Kidney (tissue), 14 donors: ENCODE data around the gene CTNNBL1. TPM values are rescaled to one million over a fixed set of nuclear protein-coding genes. Genes with fewer than 3 reads are reported as not detected.

Source experiments
- DNase-seq, 5 donors: peaks; one replicate each; pipeline ENCODE4 v3.0.0-alpha.2; 2013 to 2020
- FAIRE-seq: peaks from 2 replicates; lab custom pipeline; 2012; peaks lifted over from hg19 to GRCh38; lab: Jason Lieb, UNC
- H3K27ac ChIP-seq, 2 donors: one replicate each; pipeline ENCODE4 v1.7.0; 2013; ENCODE audit warnings: low read depth in 2 of 2, low read length in 2 of 2, inconsistent platforms in 1 of 2
- H3K27me3 ChIP-seq: one replicate; pipeline ENCODE4 v1.7.1; 2013; ENCODE audit warnings: low read length, inconsistent platforms; ENCODE audit not compliant: control insufficient read depth, insufficient read depth
- H3K36me3 ChIP-seq, 3 donors: one replicate each; pipeline versions ENCODE4 v1.7.0 to v1.7.1; 2013; ENCODE audit warnings: low read length in 3 of 3, control low read depth in 1 of 3, inconsistent platforms in 1 of 3; ENCODE audit not compliant: insufficient read depth in 3 of 3, control insufficient read depth in 2 of 3
- H3K4me1 ChIP-seq, 3 donors: one replicate each; pipeline versions ENCODE4 v1.7.0 to v1.7.1; 2013; ENCODE audit warnings: low read length in 3 of 3, inconsistent platforms in 1 of 3, low read depth in 1 of 3; ENCODE audit not compliant: control insufficient read depth in 2 of 3, insufficient read depth in 2 of 3
- H3K4me3 ChIP-seq, 3 donors: one replicate each; pipeline versions ENCODE4 v1.7.0 to v1.8.1; 2013; ENCODE audit warnings: low read length in 3 of 3, control low read depth in 1 of 3, inconsistent platforms in 1 of 3
- H3K9ac ChIP-seq, 3 donors: one replicate each; pipeline versions ENCODE4 v1.7.0 to v1.7.1; 2013; ENCODE audit warnings: low read length in 3 of 3, control low read depth in 1 of 3, inconsistent platforms in 1 of 3
- H3K9me3 ChIP-seq, 3 donors: one replicate each; pipeline versions ENCODE4 v1.7.0 to v1.7.1; 2013; ENCODE audit warnings: low read length in 3 of 3, control low read depth in 1 of 3, inconsistent platforms in 1 of 3; ENCODE audit not compliant: control insufficient read depth in 2 of 3, insufficient read depth in 1 of 3
- intact Hi-C: fragments of 100-400 bp; cut with DNase I; formaldehyde crosslinking; loops from one replicate; pipeline ENCODE4 v1.11.1; 2022
- polyA plus RNA-seq: library from polyadenylated mRNA; stranded (reverse); fragments of 350-450 nt; fragmentation: Illumina TruSeq; extraction: RNeasy Lipid Tissue Mini Kit (QIAGEN cat#74804); gene quantifications from one replicate; pipeline ENCODE4 v1.2.3, GENCODE V29; 2014; ENCODE audit warnings: low read depth, low replicate concordance; ENCODE audit not compliant: insufficient read depth
- total RNA-seq: library from RNA; stranded (reverse); fragmentation: NEBNext Ultra II Directional; extraction: Animal tissue kit (Norgen Biotek cat#: 25700); gene quantifications from one replicate; pipeline ENCODE4 v1.2.1, GENCODE V29; 2021
- TF ChIP-seq, protein P1 (sequence below): IDR thresholded peaks from 3 replicates; pipeline ENCODE4 v1.5.1; 2012; ENCODE audit warnings: mild to moderate bottlenecking, moderate library complexity, borderline replicate concordance; ENCODE audit not compliant: insufficient read depth; ENCODE audit errors: extremely low read depth
- donor health status: control.
- donor health status: control.
- donor health status: control.
- donor health status: control.
- donor health status: control.
- donor health status: DM: yes; HTN: yes; CAD: no.
- donor health status: Normal renal cell carcinoma (clear cell type).

Gene CTNNBL1
- total and polyA plus RNA-seq, 2 donors from 2014 or later: 40.9 to 70.9 TPM

DNA sequence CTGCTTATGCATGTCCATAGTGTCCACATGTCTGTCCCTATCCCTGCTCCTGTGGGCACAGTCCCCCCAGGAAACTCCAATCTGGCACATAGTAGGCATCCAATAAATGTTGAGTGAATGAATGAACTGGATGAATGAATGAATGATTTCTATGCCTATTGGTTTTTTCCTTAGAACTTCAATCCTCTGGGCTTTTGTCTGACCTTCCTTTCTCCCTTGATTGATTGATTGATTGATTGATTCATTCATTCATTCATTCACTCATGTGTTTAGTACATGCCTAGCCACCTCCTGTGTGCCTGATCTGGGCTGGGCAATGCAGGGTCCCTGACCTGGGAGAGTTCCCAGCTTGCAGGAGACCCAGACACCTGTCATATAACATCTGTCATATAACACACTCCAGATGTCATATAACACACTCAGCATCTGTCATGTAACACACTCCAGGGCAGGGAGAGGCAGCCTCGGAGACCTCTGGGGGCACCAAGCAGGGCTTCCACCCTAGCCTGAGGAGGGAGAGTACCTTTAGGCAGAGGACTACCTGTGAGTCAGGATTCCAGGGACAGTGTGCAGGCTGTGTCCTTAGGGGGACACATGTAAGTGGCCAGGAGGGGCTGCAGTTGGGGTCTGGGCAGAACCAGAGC, 227.0 kb downstream of the CTNNBL1 start:
- no peak overlapping the region for H3K27ac ChIP-seq
- intact Hi-C loops: no loop called here
- no peaks in the 10 kb centered on the region for H3K4me1 ChIP-seq
- H3K9me3 ChIP-seq: no peaks in the 10 kb centered on the region
- FAIRE-seq (no peak), DNase-seq (no peak)
- no peaks in the 10 kb centered on the region for H3K36me3 ChIP-seq
- no peak overlapping the region for H3K9ac ChIP-seq
- no peaks in the 10 kb centered on the region for H3K27me3 ChIP-seq
- no peak overlapping the region for H3K4me3 ChIP-seq
- TF ChIP-seq, protein P1, sequence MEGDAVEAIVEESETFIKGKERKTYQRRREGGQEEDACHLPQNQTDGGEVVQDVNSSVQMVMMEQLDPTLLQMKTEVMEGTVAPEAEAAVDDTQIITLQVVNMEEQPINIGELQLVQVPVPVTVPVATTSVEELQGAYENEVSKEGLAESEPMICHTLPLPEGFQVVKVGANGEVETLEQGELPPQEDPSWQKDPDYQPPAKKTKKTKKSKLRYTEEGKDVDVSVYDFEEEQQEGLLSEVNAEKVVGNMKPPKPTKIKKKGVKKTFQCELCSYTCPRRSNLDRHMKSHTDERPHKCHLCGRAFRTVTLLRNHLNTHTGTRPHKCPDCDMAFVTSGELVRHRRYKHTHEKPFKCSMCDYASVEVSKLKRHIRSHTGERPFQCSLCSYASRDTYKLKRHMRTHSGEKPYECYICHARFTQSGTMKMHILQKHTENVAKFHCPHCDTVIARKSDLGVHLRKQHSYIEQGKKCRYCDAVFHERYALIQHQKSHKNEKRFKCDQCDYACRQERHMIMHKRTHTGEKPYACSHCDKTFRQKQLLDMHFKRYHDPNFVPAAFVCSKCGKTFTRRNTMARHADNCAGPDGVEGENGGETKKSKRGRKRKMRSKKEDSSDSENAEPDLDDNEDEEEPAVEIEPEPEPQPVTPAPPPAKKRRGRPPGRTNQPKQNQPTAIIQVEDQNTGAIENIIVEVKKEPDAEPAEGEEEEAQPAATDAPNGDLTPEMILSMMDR: no peak

DNA sequence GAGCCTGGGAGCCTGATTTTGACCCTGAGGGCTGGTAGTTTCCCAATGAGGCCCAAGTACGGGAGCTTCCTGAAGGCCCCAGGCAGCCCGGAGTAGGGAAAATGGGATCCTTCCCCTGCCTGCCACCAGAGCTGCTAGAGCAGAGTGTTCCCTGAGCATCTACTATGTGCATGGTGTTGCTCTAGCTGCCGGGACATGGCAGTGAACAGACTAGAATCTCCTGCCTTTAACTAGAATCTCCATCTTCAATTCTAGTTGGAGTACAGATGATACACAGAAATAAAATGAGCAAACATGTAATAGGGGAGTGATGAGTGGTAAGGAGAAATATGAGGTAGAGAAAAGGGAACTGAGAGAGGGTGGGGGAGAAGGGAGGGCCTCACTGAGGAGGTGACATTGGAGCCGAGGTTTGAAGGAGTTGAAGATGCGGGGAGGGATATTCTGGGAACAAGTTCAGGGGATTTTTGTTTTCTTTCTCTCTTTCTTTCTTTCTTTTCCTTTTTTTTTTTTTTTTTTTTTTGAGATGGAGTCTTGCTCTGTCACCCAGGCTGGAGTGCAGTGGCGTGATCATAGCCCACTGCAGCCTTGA, 227.6 kb downstream of the CTNNBL1 start:
- H3K36me3 ChIP-seq: no peaks in the 10 kb centered on the region
- DNase-seq (no peak), FAIRE-seq (no peak)
- intact Hi-C loops: no loop called here
- no peaks in the 10 kb centered on the region for H3K27me3 ChIP-seq
- TF ChIP-seq, protein P1: no peak
- H3K27ac ChIP-seq: no peak overlapping the region
- no peaks in the 10 kb centered on the region for H3K4me1 ChIP-seq
- H3K9ac ChIP-seq: no peak overlapping the region
- H3K4me3 ChIP-seq: no peak overlapping the region
- no peaks in the 10 kb centered on the region for H3K9me3 ChIP-seq

Other genes starting within 250 kb of the CTNNBL1 start
- 0.25 TPM for gene NNAT, start 172.8 kb upstream of the CTNNBL1 start, total RNA-seq
- not detected for gene NNAT, start 172.8 kb upstream of the CTNNBL1 start, polyA plus RNA-seq
- gene BLCAP, start 166.2 kb upstream of the CTNNBL1 start, total RNA-seq: 76.1 TPM
- gene BLCAP, start 166.2 kb upstream of the CTNNBL1 start, polyA plus RNA-seq: 106 TPM
- 4.1 TPM for gene VSTM2L, start 209.1 kb downstream of the CTNNBL1 start, total RNA-seq
- 2.8 TPM for gene VSTM2L, start 209.1 kb downstream of the CTNNBL1 start, polyA plus RNA-seq